Karpas-422 (cell line): ENCODE results near the gene ZNF445. TPM values are rescaled to one million over a fixed set of nuclear protein-coding genes. Genes with fewer than 3 reads are reported as not detected.
A peak's percentile ranks its signal among the peaks of the same experiment; 100 is the strongest.

Source experiments
- DNase-seq: peaks from one replicate; pipeline ENCODE4 v3.0.0-alpha.2; 2015
- H2AFZ ChIP-seq: fragments of 200-600 bp; sonication (generic); 2 replicates; pipeline ENCODE4 v1.6.1; 2014; ENCODE audit warnings: antibody characterized with exemption, low read length, mixed read lengths
- H3K27ac ChIP-seq: fragments of 200-600 bp; sonication (generic); 2 replicates; pipeline ENCODE4 v1.5.1; 2014; ENCODE audit warnings: mild to moderate bottlenecking, low read length, moderate library complexity
- H3K27me3 ChIP-seq: fragments of 200-600 bp; sonication (generic); 2 replicates; pipeline ENCODE4 v1.6.1; 2014; ENCODE audit warnings: low read length, mixed read lengths
- H3K36me3 ChIP-seq: fragments of 200-600 bp; sonication (generic); 2 replicates; pipeline ENCODE4 v1.6.1; 2014; ENCODE audit warnings: low read length, mixed read lengths; ENCODE audit not compliant: insufficient read depth
- H3K4me1 ChIP-seq: fragments of 200-600 bp; sonication (generic); 2 replicates; pipeline ENCODE4 v1.6.1; 2014; ENCODE audit warnings: mild to moderate bottlenecking, low read length, mixed read lengths
- H3K4me2 ChIP-seq: fragments of 200-600 bp; sonication (generic); 2 replicates; pipeline ENCODE4 v1.6.1; 2014; ENCODE audit warnings: low read length, low read depth, mild to moderate bottlenecking; ENCODE audit not compliant: poor library complexity, severe bottlenecking
- H3K4me3 ChIP-seq: fragments of 200-600 bp; sonication (generic); 2 replicates; pipeline ENCODE4 v1.5.1; 2014; ENCODE audit warnings: mild to moderate bottlenecking, antibody characterized with exemption, low read length, mixed read lengths
- H3K79me2 ChIP-seq: fragments of 200-600 bp; sonication (generic); 2 replicates; pipeline ENCODE4 v1.6.1; 2014; ENCODE audit warnings: mild to moderate bottlenecking, low read length, mixed read lengths
- H3K9ac ChIP-seq: fragments of 200-600 bp; sonication (generic); 2 replicates; pipeline ENCODE4 v1.6.0; 2014; ENCODE audit warnings: low read length
- H3K9me2 ChIP-seq: fragments of 200-600 bp; sonication (generic), shearing (Covaris generic); replicated peaks from 2 replicates; pipeline ENCODE4 v1.6.0; 2014; ENCODE audit warnings: mild to moderate bottlenecking, low read length, moderate library complexity; ENCODE audit not compliant: insufficient read depth
- H3K9me3 ChIP-seq: fragments of 300-700, 200-600 bp; sonication (generic); 2 replicates; pipeline ENCODE4 v1.6.1; 2014; ENCODE audit warnings: low read length, mixed read lengths
- H4K20me1 ChIP-seq: fragments of 200-600 bp; sonication (generic); 2 replicates; pipeline ENCODE4 v1.6.1; 2014; ENCODE audit warnings: mild to moderate bottlenecking, antibody characterized with exemption, low read length, low read depth; ENCODE audit not compliant: insufficient read depth
- total RNA-seq: library from RNA; depleted of rRNA; stranded (reverse); fragments of >200 nt; shearing (Covaris generic); gene quantifications from 2 replicates; pipeline ENCODE4 v1.2.3, GENCODE V29; 2014; ENCODE audit warnings: low replicate concordance

The ZNF445 gene
- total RNA-seq, 1 experiment from 2014 or later: 9.8 TPM

GRCh38 chr3:44416031-44417030, 61.1 kb downstream of the ZNF445 start:
- Histone ChIP-seq H2AFZ (peak overlapping the region; percentile 43; the same call in 1 of the 2 replicates), H3K79me2 (no peaks in the 10 kb centered on the region), H3K9me2 (no peaks in the 10 kb centered on the region), H3K4me3 (no peak overlapping the region), H3K9me3 (no peaks in the 10 kb centered on the region), H3K27ac (no peak overlapping the region), H3K4me2 (no peak overlapping the region), H3K4me1 (no peaks in the 10 kb centered on the region), H3K27me3 (no peaks in the 10 kb centered on the region), H3K9ac (no peak overlapping the region), H3K36me3 (no peaks in the 10 kb centered on the region), H4K20me1 (no peaks in the 10 kb centered on the region)
- DNase-seq: no peak

- no peaks in the 10 kb centered on the region for H3K79me2 ChIP-seq
- no peak overlapping the region for H3K9ac ChIP-seq
- no peak overlapping the region for H3K4me3 ChIP-seq
- no peaks in the 10 kb centered on the region for H3K36me3 ChIP-seq
- no peak overlapping the region for H3K27ac ChIP-seq
- no peak for DNase-seq
- no peaks in the 10 kb centered on the region for H4K20me1 ChIP-seq
- H3K4me1 ChIP-seq: no peaks in the 10 kb centered on the region
- H2AFZ ChIP-seq: no peak overlapping the region
- H3K27me3 ChIP-seq: no peaks in the 10 kb centered on the region
- no peaks in the 10 kb centered on the region for H3K9me3 ChIP-seq
- no peaks in the 10 kb centered on the region for H3K9me2 ChIP-seq
- H3K4me2 ChIP-seq: no peak overlapping the region
Measured at GRCh38 chr3:44415421-44415820, 62.0 kb downstream of the ZNF445 start.

- H3K27me3 ChIP-seq: no peaks in the 10 kb centered on the region
- H3K9me2 ChIP-seq: no peaks in the 10 kb centered on the region
- H3K36me3 ChIP-seq: no peaks in the 10 kb centered on the region
- no peak overlapping the region for H2AFZ ChIP-seq
- no peak overlapping the region for H3K9ac ChIP-seq
- no peak overlapping the region for H3K4me3 ChIP-seq
- H4K20me1 ChIP-seq: no peaks in the 10 kb centered on the region
- no peak overlapping the region for H3K27ac ChIP-seq
- no peaks in the 10 kb centered on the region for H3K4me1 ChIP-seq
- DNase-seq: no peak
- no peaks in the 10 kb centered on the region for H3K79me2 ChIP-seq
- no peaks in the 10 kb centered on the region for H3K9me3 ChIP-seq
- H3K4me2 ChIP-seq: no peak overlapping the region
Measured at GRCh38 chr3:44414517-44415090, 62.9 kb downstream of the ZNF445 start.

- no peaks in the 10 kb centered on the region for H3K79me2 ChIP-seq
- H3K27me3 ChIP-seq: no peaks in the 10 kb centered on the region
- DNase-seq: no peak
- no peak overlapping the region for H2AFZ ChIP-seq
- no peak overlapping the region for H3K9ac ChIP-seq
- no peaks in the 10 kb centered on the region for H3K4me1 ChIP-seq
- H3K9me2 ChIP-seq: no peaks in the 10 kb centered on the region
- no peaks in the 10 kb centered on the region for H3K9me3 ChIP-seq
- H3K27ac ChIP-seq: no peak overlapping the region
- no peak overlapping the region for H3K4me3 ChIP-seq
- H3K4me2 ChIP-seq: no peak overlapping the region
- H3K36me3 ChIP-seq: no peaks in the 10 kb centered on the region
- H4K20me1 ChIP-seq: no peaks in the 10 kb centered on the region
Measured at GRCh38 chr3:44412365-44412764, 65.1 kb downstream of the ZNF445 start.

- H3K4me2 ChIP-seq: no peak overlapping the region
- no peaks in the 10 kb centered on the region for H3K27me3 ChIP-seq
- H4K20me1 ChIP-seq: no peaks in the 10 kb centered on the region
- H3K9me2 ChIP-seq: no peaks in the 10 kb centered on the region
- no peaks in the 10 kb centered on the region for H3K4me1 ChIP-seq
- no peak overlapping the region for H3K4me3 ChIP-seq
- H2AFZ ChIP-seq: no peak overlapping the region
- no peak overlapping the region for H3K9ac ChIP-seq
- no peak for DNase-seq
- H3K36me3 ChIP-seq: no peaks in the 10 kb centered on the region
- no peak overlapping the region for H3K27ac ChIP-seq
- no peaks in the 10 kb centered on the region for H3K79me2 ChIP-seq
- no peaks in the 10 kb centered on the region for H3K9me3 ChIP-seq
Measured at GRCh38 chr3:44411031-44411645, 66.3 kb downstream of the ZNF445 start.

GRCh38 chr3:44409640-44410410, 67.6 kb downstream of the ZNF445 start:
- H4K20me1 ChIP-seq: no peaks in the 10 kb centered on the region
- no peak overlapping the region for H3K9ac ChIP-seq
- H3K9me3 ChIP-seq: no peaks in the 10 kb centered on the region
- H3K4me3 ChIP-seq: no peak overlapping the region
- H3K4me1 ChIP-seq: no peaks in the 10 kb centered on the region
- H3K27ac ChIP-seq: no peak overlapping the region
- no peaks in the 10 kb centered on the region for H3K36me3 ChIP-seq
- H3K79me2 ChIP-seq: no peaks in the 10 kb centered on the region
- DNase-seq: no peak
- no peaks in the 10 kb centered on the region for H3K27me3 ChIP-seq
- H3K4me2 ChIP-seq: no peak overlapping the region
- no peak overlapping the region for H2AFZ ChIP-seq
- H3K9me2 ChIP-seq: no peaks in the 10 kb centered on the region

- Histone ChIP-seq H3K4me2 (no peak overlapping the region), H3K27me3 (no peaks in the 10 kb centered on the region), H3K9me2 (no peaks in the 10 kb centered on the region), H3K9me3 (no peaks in the 10 kb centered on the region), H4K20me1 (no peaks in the 10 kb centered on the region), H3K4me1 (no peaks in the 10 kb centered on the region), H3K9ac (no peak overlapping the region), H3K36me3 (no peaks in the 10 kb centered on the region), H3K79me2 (no peaks in the 10 kb centered on the region), H2AFZ (no peak overlapping the region), H3K27ac (no peak overlapping the region), H3K4me3 (no peak overlapping the region)
- no peak for DNase-seq
Measured at GRCh38 chr3:44402548-44402947, 74.9 kb downstream of the ZNF445 start.
